Activated naive CD4-positive, alpha-beta T cell treated with Interleukin-2 at 50 U/mL for 16 hours (primary cell): ENCODE results near the gene SPPL2B.
A peak's percentile ranks its signal among the peaks of the same experiment; 100 is the strongest.
"Not testable (repeated sequence)": the region's sequence is repeated elsewhere in the genome, so short reads cannot be mapped to it uniquely, and the experiment has no call there.

Source experiments
- DNase-seq: peaks from one replicate; pipeline ENCODE4 v3.0.0-alpha.2; 2020

SPPL2B gene

GRCh38 chr19:2328401-2329148 lies at the start of gene SPPL2B, which contains the start of gene LSM7:
TSS of gene SPPL2B (plus strand) at chr19:2328684. CDS start at chr19:2328710, 26 bp downstream.
TSS of gene LSM7 (minus strand) at chr19:2328586. CDS start at chr19:2328566, 20 bp downstream.
- DNase-seq, result peak; percentile 93

GRCh38 chr19:2280633-2281264 lies 47.7 kb upstream of the SPPL2B start:
- DNase-seq, result no peak

GRCh38 chr19:2281265-2282061 lies 47.0 kb upstream of the SPPL2B start:
- not testable (repeated sequence) for DNase-seq

- peak; percentile 31 for DNase-seq
Observed at GRCh38 chr19:2282062-2282861, 46.2 kb upstream of the SPPL2B start, which contains the start of gene PEAK3. TSS of gene PEAK3 (minus strand) at chr19:2282175. CDS start at chr19:2280931, 1,244 bp downstream.

- DNase-seq, result no peak
Observed at GRCh38 chr19:2282862-2283237, 45.6 kb upstream of the SPPL2B start.

- DNase-seq, result no peak
Observed at GRCh38 chr19:2283835-2284507, 44.5 kb upstream of the SPPL2B start.

- no peak for DNase-seq
Observed at GRCh38 chr19:2286402-2287140, 41.9 kb upstream of the SPPL2B start.

- no peak for DNase-seq
Observed at GRCh38 chr19:2287585-2288337, 40.7 kb upstream of the SPPL2B start.

- no peak for DNase-seq
Observed at GRCh38 chr19:2288338-2288817, 40.1 kb upstream of the SPPL2B start.

GRCh38 chr19:2288818-2289713 lies 39.4 kb upstream of the SPPL2B start:
- no peak for DNase-seq

- DNase-seq, result peak; percentile 55
Observed at GRCh38 chr19:2289714-2290435, 38.6 kb upstream of the SPPL2B start.

GRCh38 chr19:2290441-2291184 lies 37.9 kb upstream of the SPPL2B start:
- DNase-seq, result no peak

GRCh38 chr19:2291185-2291751 lies 37.2 kb upstream of the SPPL2B start:
- DNase-seq, result no peak

GRCh38 chr19:2294687-2295335 lies 33.7 kb upstream of the SPPL2B start:
- DNase-seq, result no peak

GRCh38 chr19:2296141-2296540 lies 32.3 kb upstream of the SPPL2B start:
- no peak for DNase-seq

GRCh38 chr19:2300533-2300932 lies 28.0 kb upstream of the SPPL2B start:
- no peak for DNase-seq
